Large intestine (tissue), 3 donors: ENCODE measurements around the gene RPLP1. TPM values are rescaled to one million over a fixed set of nuclear protein-coding genes. Genes with fewer than 3 reads are reported as not detected.
A peak's percentile ranks its signal among the peaks of the same experiment; 100 is the strongest.

Experiments
- DNase-seq, 2 donors: peaks; one replicate each; pipeline versions ENCODE4 v3.0.0 to v3.0.0-alpha.2; 2013
- H3K27ac ChIP-seq: one replicate; pipeline ENCODE4 v1.5.1; 2013; ENCODE audit warnings: low read length
- H3K27me3 ChIP-seq: 2 replicates; pipeline ENCODE4 v1.6.1; 2013; ENCODE audit warnings: low read length; ENCODE audit not compliant: control insufficient read depth, insufficient read depth
- H3K36me3 ChIP-seq: 2 replicates; pipeline ENCODE4 v1.6.1; 2013; ENCODE audit warnings: low read length; ENCODE audit not compliant: control insufficient read depth, insufficient read depth
- H3K4me1 ChIP-seq: one replicate; pipeline ENCODE4 v1.6.1; 2013; ENCODE audit warnings: low read length; ENCODE audit not compliant: control insufficient read depth, insufficient read depth
- H3K4me3 ChIP-seq: one replicate; pipeline ENCODE4 v1.5.1; 2013; ENCODE audit warnings: low read length
- H3K9me3 ChIP-seq: one replicate; pipeline ENCODE4 v1.6.1; 2013; ENCODE audit warnings: mild to moderate bottlenecking, low read depth, low read length, moderate library complexity; ENCODE audit not compliant: control insufficient read depth
- WGBS: methylation state at CpG from one replicate; pipeline ENCODE4 v1.1.5; 2013; ENCODE audit warnings: low lambda C conversion rate; ENCODE audit not compliant: insufficient coverage; 5-methylcytosine and 5-hydroxymethylcytosine counted together
- polyA plus RNA-seq: library from polyadenylated mRNA; unstranded; fragments of 120-200 nt; gene quantifications from one replicate; pipeline ENCODE4 v1.2.1, GENCODE V29; 2013

RPLP1 gene
- polyA plus RNA-seq, 1 donor = 2,101 TPM

- H3K27ac ChIP-seq = no peak overlapping the region
- no peaks in the 10 kb centered on the region for H3K4me1 ChIP-seq
- DNase-seq = no peak
- no peak overlapping the region for H3K4me3 ChIP-seq
- H3K27me3 ChIP-seq = no peaks in the 10 kb centered on the region
- no peaks in the 10 kb centered on the region for H3K9me3 ChIP-seq
- 100% methylated on average over 2 of the region's 9 CpGs for WGBS
- H3K36me3 ChIP-seq = no peaks in the 10 kb centered on the region
Measured at GRCh38 chr15:69476704-69477473, 24.3 kb downstream of the RPLP1 start.

- WGBS = no CpG with 5 or more reads among the region's 13 CpGs
- Histone ChIP-seq H3K27me3 (no peaks in the 10 kb centered on the region), H3K36me3 (no peaks in the 10 kb centered on the region), H3K27ac (no peak overlapping the region), H3K4me3 (no peak overlapping the region), H3K4me1 (no peaks in the 10 kb centered on the region), H3K9me3 (no peaks in the 10 kb centered on the region)
- peak; percentile 37 to 42 for DNase-seq
Measured at GRCh38 chr15:69478259-69478781, 25.7 kb downstream of the RPLP1 start.

- no peak for DNase-seq
- H3K4me1 ChIP-seq = no peaks in the 10 kb centered on the region
- H3K36me3 ChIP-seq = no peaks in the 10 kb centered on the region
- H3K27ac ChIP-seq = no peak overlapping the region
- H3K9me3 ChIP-seq = no peaks in the 10 kb centered on the region
- H3K4me3 ChIP-seq = no peak overlapping the region
- no CpG with 5 or more reads among the region's 4 CpGs for WGBS
- H3K27me3 ChIP-seq = peaks cover under 1% of the 10 kb centered on the region
Measured at GRCh38 chr15:69479081-69479480, 26.5 kb downstream of the RPLP1 start.

GRCh38 chr15:69479971-69480370, 27.4 kb downstream of the RPLP1 start:
- no peaks in the 10 kb centered on the region for H3K4me1 ChIP-seq
- peaks cover 7% of the 10 kb centered on the region for H3K27me3 ChIP-seq
- no peaks in the 10 kb centered on the region for H3K9me3 ChIP-seq
- no peak for DNase-seq
- no peaks in the 10 kb centered on the region for H3K36me3 ChIP-seq
- no peak overlapping the region for H3K27ac ChIP-seq
- H3K4me3 ChIP-seq = no peak overlapping the region
- WGBS = no CpG with 5 or more reads among the region's 2 CpGs

- no CpG with 5 or more reads among the region's 3 CpGs for whole genome bisulfite sequencing
- peaks cover 10% of the 10 kb centered on the region for H3K27me3 ChIP-seq
- no peak overlapping the region for H3K27ac ChIP-seq
- H3K4me3 ChIP-seq = no peak overlapping the region
- no peak for DNase-seq
- H3K9me3 ChIP-seq = no peaks in the 10 kb centered on the region
- no peaks in the 10 kb centered on the region for H3K4me1 ChIP-seq
- no peaks in the 10 kb centered on the region for H3K36me3 ChIP-seq
Measured at GRCh38 chr15:69480932-69481331, 28.3 kb downstream of the RPLP1 start.

- H3K4me1 ChIP-seq = no peaks in the 10 kb centered on the region
- WGBS = no CpG with 5 or more reads among the region's 4 CpGs
- no peaks in the 10 kb centered on the region for H3K36me3 ChIP-seq
- H3K4me3 ChIP-seq = no peak overlapping the region
- no peaks in the 10 kb centered on the region for H3K9me3 ChIP-seq
- no peak for DNase-seq
- H3K27ac ChIP-seq = no peak overlapping the region
- peaks cover 10% of the 10 kb centered on the region for H3K27me3 ChIP-seq
Measured at GRCh38 chr15:69482686-69483256, 30.2 kb downstream of the RPLP1 start.

GRCh38 chr15:69484837-69485236, 32.2 kb downstream of the RPLP1 start:
- no peak overlapping the region for H3K27ac ChIP-seq
- peaks cover 10% of the 10 kb centered on the region for H3K27me3 ChIP-seq
- H3K4me1 ChIP-seq = no peaks in the 10 kb centered on the region
- no peak overlapping the region for H3K4me3 ChIP-seq
- no peak for DNase-seq
- no CpG with 5 or more reads among the region's 6 CpGs for WGBS
- no peaks in the 10 kb centered on the region for H3K9me3 ChIP-seq
- H3K36me3 ChIP-seq = no peaks in the 10 kb centered on the region

- Histone ChIP-seq H3K9me3 (no peaks in the 10 kb centered on the region), H3K36me3 (no peaks in the 10 kb centered on the region), H3K4me3 (no peak overlapping the region), H3K27ac (no peak overlapping the region), H3K4me1 (no peaks in the 10 kb centered on the region), H3K27me3 (peaks cover 12% of the 10 kb centered on the region)
- DNase-seq = no peak
- no CpG with 5 or more reads among the region's 3 CpGs for WGBS
Measured at GRCh38 chr15:69486481-69487110, 34.0 kb downstream of the RPLP1 start.

GRCh38 chr15:69489073-69489571, 36.5 kb downstream of the RPLP1 start:
- H3K9me3 ChIP-seq = no peaks in the 10 kb centered on the region
- no peaks in the 10 kb centered on the region for H3K36me3 ChIP-seq
- no peak overlapping the region for H3K4me3 ChIP-seq
- peaks cover 11% of the 10 kb centered on the region for H3K27me3 ChIP-seq
- H3K27ac ChIP-seq = no peak overlapping the region
- DNase-seq = peak in 1 of 2 donors; percentile 15
- no peaks in the 10 kb centered on the region for H3K4me1 ChIP-seq
- WGBS = no CpG with 5 or more reads among the region's 3 CpGs

- WGBS = 73% methylated on average over 2 of the region's 11 CpGs
- no peaks in the 10 kb centered on the region for H3K4me1 ChIP-seq
- no peaks in the 10 kb centered on the region for H3K9me3 ChIP-seq
- DNase-seq = no peak
- peaks cover 2% of the 10 kb centered on the region for H3K27me3 ChIP-seq
- H3K36me3 ChIP-seq = no peaks in the 10 kb centered on the region
- H3K4me3 ChIP-seq = no peak overlapping the region
- H3K27ac ChIP-seq = no peak overlapping the region
Measured at GRCh38 chr15:69490356-69491037, 37.9 kb downstream of the RPLP1 start.
